Measurements from ENCODE around the gene TUBB8. TPM values are rescaled to one million over a fixed set of nuclear protein-coding genes. Genes with fewer than 3 reads are reported as not detected.

Gene TUBB8
- total and polyA plus RNA-seq, 2 of the 4 experiments (the other 2 are of a cell fraction) = 0.07 TPM; not detected in 1

- in situ Hi-C loops (cut with MboI; ENCODE audit: low sequenced_read_pairs) (no loop called here), intact Hi-C loops (cut with micrococcal nuclease) (no loop called here), dilution Hi-C loops (cut with HindIII; ENCODE audit: low sequenced_read_pairs, unreplicated experiment) (no loop called here)
- no peak overlapping the region for H2BK20ac ChIP-seq (ENCODE audit: low read depth, low read length)
- no peak overlapping the region for H3K56ac ChIP-seq (ENCODE audit: extremely low read depth, insufficient read depth, low read length)
- H3K79me1 ChIP-seq (ENCODE audit: low read depth in 1 of 2, low read length in 2 of 2) = no peaks in the 10 kb centered on the region
- H2AFZ ChIP-seq (replicated peaks; ENCODE audit: low read length, poor library complexity) = no peak overlapping the region
- 0 out of 2 replicates have a peak, but pooled peaks cover 2% of the 10 kb centered on the region for H3K9me3 ChIP-seq (ENCODE audit: control insufficient read depth, insufficient read depth, low read length)
- no CpG with 5 or more reads among the region's 2 CpGs for WGBS, 2 experiments (ENCODE audit: extremely low coverage in 2 of 2, insufficient read length in 1 of 2)
- H3K4ac ChIP-seq (ENCODE audit: low read depth, low read length) = no peak overlapping the region
- BruUV-seq (replicated peaks) = no TSS peak
- no peak overlapping the region for H2AK5ac ChIP-seq (ENCODE audit: low read depth, low read length)
- H3K18ac ChIP-seq (ENCODE audit: low read depth, low read length) = no peak overlapping the region
- no peak overlapping the region for H2BK120ac ChIP-seq (ENCODE audit: low read depth, low read length)
- no peaks in the 10 kb centered on the region for H3K36me3 ChIP-seq (ENCODE audit: control insufficient read depth, insufficient read depth, low read length)
- H3K9ac ChIP-seq (ENCODE audit: low read depth, low read length) = no peak overlapping the region
- no peak for TF ChIP-seq RFX5 (IDR thresholded peaks at IDR 0.05; ENCODE audit: low read depth, low read length)
- no peak for TF ChIP-seq RCOR1 (IDR thresholded peaks at IDR 0.05; ENCODE audit: insufficient replicate concordance, low read length)
- TF ChIP-seq POLR2A (IDR thresholded peaks at IDR 0.05; ENCODE audit: low read depth, low read length) = no peak
- no peak for TF ChIP-seq BHLHE40 (IDR thresholded peaks at IDR 0.05; ENCODE audit: low read depth, low read length)
- no peak for TF ChIP-seq SMC3 (IDR thresholded peaks at IDR 0.05; ENCODE audit: low read depth, low read length)
- no peak for TF ChIP-seq RAD21 (IDR thresholded peaks at IDR 0.05; ENCODE audit: low read length)
- TF ChIP-seq MAFK (IDR thresholded peaks at IDR 0.05; ENCODE audit: low read depth, low read length) = no peak
- no peak for TF ChIP-seq ELK1 (IDR thresholded peaks at IDR 0.05; ENCODE audit: borderline replicate concordance, low read depth, low read length)
- no peak for TF ChIP-seq CEBPB (IDR thresholded peaks at IDR 0.05; ENCODE audit: low read depth, low read length)
- H4K8ac ChIP-seq (ENCODE audit: low read depth in 2 of 2, low read length in 2 of 2) = no peak overlapping the region
- no peaks in the 10 kb centered on the region for H3K27me3 ChIP-seq (ENCODE audit: control insufficient read depth, insufficient read depth, low read length)
- H3K23ac ChIP-seq (ENCODE audit: low read depth, low read length) = no peak overlapping the region
- H3K4me2 ChIP-seq (ENCODE audit: low read depth, low read length) = no peak overlapping the region
- POLR2A ChIA-PET (ENCODE audit: unreplicated experiment) = no interaction called here
- no peaks in the 10 kb centered on the region for H3K9me1 ChIP-seq (ENCODE audit: insufficient read depth, low read length)
- no peak overlapping the region for H3K27ac ChIP-seq (ENCODE audit: insufficient read depth, low read length)
- H2AK9ac ChIP-seq (replicated peaks; ENCODE audit: low read depth, low read length, poor library complexity) = no peak overlapping the region
- H2BK5ac ChIP-seq (ENCODE audit: low read depth, low read length, poor library complexity, severe bottlenecking) = no peak overlapping the region
- CTCF ChIA-PET = no interaction called here
- DNase-seq (no peak), ATAC-seq (ENCODE audit: low read depth) (no peak)
- H4K91ac ChIP-seq (ENCODE audit: insufficient read depth, low read depth, low read length) = no peak overlapping the region
- H2BK15ac ChIP-seq (ENCODE audit: low read depth, low read length) = no peak overlapping the region
- H3K14ac ChIP-seq (replicated peaks; ENCODE audit: low read depth, low read length) = no peak overlapping the region
- H4K20me1 ChIP-seq (ENCODE audit: insufficient read depth, low read length) = no peaks in the 10 kb centered on the region
- no peak overlapping the region for H3K4me3 ChIP-seq (ENCODE audit: insufficient read depth, low read depth, low read length)
- H3K4me1 ChIP-seq (ENCODE audit: control insufficient read depth, insufficient read depth, low read length) = no peaks in the 10 kb centered on the region
- H4K5ac ChIP-seq (ENCODE audit: low read depth, low read length) = no peak overlapping the region
Measured at GRCh38 chr10:92846-93245, 43.8 kb upstream of the TUBB8 start.
